HepG2 (cell line): ENCODE data around the gene CASKIN2. TPM values are rescaled to one million over a fixed set of nuclear protein-coding genes. Genes with fewer than 3 reads are reported as not detected.

Experiments used
- E2F1 ChIP-seq: sonication (generic); formaldehyde crosslinking; IDR thresholded peaks from 2 replicates; pipeline ENCODE4 v1.5.0; 2020; ENCODE audit warnings: missing genetic modification reagents
- FOXO4 ChIP-seq: sonication (generic); formaldehyde crosslinking; conservative IDR thresholded peaks from 2 replicates; pipeline ENCODE4 v1.8.1; 2023; ENCODE audit warnings: missing genetic modification reagents
- HHEX ChIP-seq: IDR thresholded peaks from 2 replicates; pipeline ENCODE4 v1.6.1; 2016; ENCODE audit warnings: control low read depth
- HMG20B ChIP-seq: conservative IDR thresholded peaks from 2 replicates; pipeline ENCODE4 v1.6.1; 2016; ENCODE audit warnings: missing genetic modification reagents, missing compliant biosample characterization
- ISX ChIP-seq: sonication (generic); formaldehyde crosslinking; conservative IDR thresholded peaks from 2 replicates; pipeline ENCODE4 v1.5.0; 2020; ENCODE audit warnings: missing genetic modification reagents
- MAFK ChIP-seq, 2 experiments: IDR thresholded peaks in 1 of 2; conservative IDR thresholded peaks in 1 of 2; 2 replicates each; pipeline ENCODE4 v1.6.1; 2011; ENCODE audit warnings: improper control_type of control experiment in 2 of 2, low read length in 2 of 2
- MTF2 ChIP-seq: sonication (generic); formaldehyde crosslinking; IDR thresholded peaks from 2 replicates; pipeline ENCODE4 v1.5.0; 2020; ENCODE audit warnings: missing genetic modification reagents, borderline replicate concordance
- PAXIP1 ChIP-seq: sonication (generic); formaldehyde crosslinking; conservative IDR thresholded peaks from 2 replicates; pipeline ENCODE4 v1.4.0; 2020; ENCODE audit warnings: mild to moderate bottlenecking, missing genetic modification reagents, moderate library complexity
- RNF219 ChIP-seq: sonication (generic); formaldehyde crosslinking; IDR thresholded peaks from 2 replicates; pipeline ENCODE4 v1.5.0; 2020; ENCODE audit warnings: mild to moderate bottlenecking, missing genetic modification reagents
- SIX4 ChIP-seq: sonication (generic); formaldehyde crosslinking; IDR thresholded peaks from 2 replicates; pipeline ENCODE4 v1.4.0; 2020; ENCODE audit warnings: missing genetic modification reagents
- ZBTB46 ChIP-seq: sonication (generic); formaldehyde crosslinking; IDR thresholded peaks from 2 replicates; pipeline ENCODE4 v1.4.0; 2020; ENCODE audit warnings: mild to moderate bottlenecking, missing genetic modification reagents, borderline replicate concordance
- ZNF550 ChIP-seq: sonication (generic); formaldehyde crosslinking; IDR thresholded peaks from 2 replicates; pipeline ENCODE4 v1.4.0; 2020; ENCODE audit warnings: mild to moderate bottlenecking, missing genetic modification reagents, borderline replicate concordance
- ZNF746 ChIP-seq: sonication (generic); formaldehyde crosslinking; IDR thresholded peaks from 2 replicates; pipeline ENCODE4 v1.8.0; 2022; ENCODE audit warnings: mild to moderate bottlenecking, missing genetic modification reagents
- ZSCAN31 ChIP-seq: sonication (generic); formaldehyde crosslinking; IDR thresholded peaks from 2 replicates; pipeline ENCODE4 v1.5.0; 2020; ENCODE audit warnings: low read depth, mild to moderate bottlenecking, missing genetic modification reagents
- ZUFSP ChIP-seq: sonication (generic); formaldehyde crosslinking; IDR thresholded peaks from 2 replicates; pipeline ENCODE4 v1.9.0; 2021; ENCODE audit warnings: missing genetic modification reagents, mild to moderate bottlenecking, borderline replicate concordance
- polyA plus RNA-seq, 8 experiments: library from polyadenylated mRNA; depleted of rRNA in 3 of 8; stranded (reverse) in 7 of 8; unstranded in 1 of 8; fragments of >200 nt; fragmentation: Illumina TruSeq in 4 of 8; extraction: Trizol in 4 of 8; gene quantifications; 2 replicates each; pipeline versions ENCODE4 v1.2.1 to v1.2.3, GENCODE V29; 2011 to 2016; ENCODE audit warnings: low read depth in 4 of 8, missing spikeins in 1 of 8, mixed read lengths in 1 of 8; ENCODE audit not compliant: insufficient read depth in 1 of 8
- total RNA-seq, 5 experiments: library from RNA; depleted of rRNA; stranded (reverse); fragments of >200 nt; fragmentation: Illumina TruSeq; extraction: Trizol; gene quantifications; 2 replicates each; pipeline ENCODE4 v1.2.3, GENCODE V29; 2016; ENCODE audit warnings: low read depth in 1 of 5

CASKIN2 gene
- total and polyA plus RNA-seq, 2 of the 13 experiments (the other 11 are each of a cell fraction or from before 2014, with no cell fraction given) = 5.2 to 7.8 TPM

GRCh38 chr17:75511610-75512575, 3.4 kb downstream of the CASKIN2 start (continued):
- TF ChIP-seq ISX (no peak), MAFK (conservative IDR thresholded peaks at IDR 0.05 in 1 of 2, IDR thresholded peaks at IDR 0.05 in 1 of 2; ENCODE audit: low read length in 2 of 2) (no peak), PAXIP1 (CRISPR knock-in tag) (peak; percentile 99), ZSCAN31 (CRISPR knock-in tag) (peak; percentile 80; the same call in 1 of the 2 replicates), ZBTB46 (no peak), HMG20B (CRISPR knock-in tag) (peak; percentile 72; the same call in 1 of the 2 replicates), HHEX (CRISPR knock-in tag) (no peak), ZNF746 (peak; percentile 85), E2F1 (peak; percentile 90), ZUFSP (no peak), MTF2 (CRISPR knock-in tag) (peak; percentile 43; the same call in 1 of the 2 replicates), FOXO4 (peak; percentile 97), SIX4 (CRISPR knock-in tag) (peak; percentile 79), ZNF550 (CRISPR knock-in tag) (peak; percentile 9; the same call in 1 of the 2 replicates), RNF219 (no peak)
